Kidney (tissue), 14 donors: ENCODE data around the gene PYGM. TPM values are rescaled to one million over a fixed set of nuclear protein-coding genes. Genes with fewer than 3 reads are reported as not detected.

Source experiments
- DNase-seq, 5 donors: peaks; one replicate each; pipeline ENCODE4 v3.0.0-alpha.2; 2013 to 2020
- FAIRE-seq: peaks from 2 replicates; lab custom pipeline; 2012; peaks lifted over from hg19 to GRCh38; lab: Jason Lieb, UNC
- H3K27ac ChIP-seq, 2 donors: one replicate each; pipeline ENCODE4 v1.7.0; 2013; ENCODE audit warnings: low read depth in 2 of 2, low read length in 2 of 2, inconsistent platforms in 1 of 2
- H3K27me3 ChIP-seq: one replicate; pipeline ENCODE4 v1.7.1; 2013; ENCODE audit warnings: low read length, inconsistent platforms; ENCODE audit not compliant: control insufficient read depth, insufficient read depth
- H3K36me3 ChIP-seq, 3 donors: one replicate each; pipeline versions ENCODE4 v1.7.0 to v1.7.1; 2013; ENCODE audit warnings: low read length in 3 of 3, control low read depth in 1 of 3, inconsistent platforms in 1 of 3; ENCODE audit not compliant: insufficient read depth in 3 of 3, control insufficient read depth in 2 of 3
- H3K4me1 ChIP-seq, 3 donors: one replicate each; pipeline versions ENCODE4 v1.7.0 to v1.7.1; 2013; ENCODE audit warnings: low read length in 3 of 3, inconsistent platforms in 1 of 3, low read depth in 1 of 3; ENCODE audit not compliant: control insufficient read depth in 2 of 3, insufficient read depth in 2 of 3
- H3K4me3 ChIP-seq, 3 donors: one replicate each; pipeline versions ENCODE4 v1.7.0 to v1.8.1; 2013; ENCODE audit warnings: low read length in 3 of 3, control low read depth in 1 of 3, inconsistent platforms in 1 of 3
- H3K9ac ChIP-seq, 3 donors: one replicate each; pipeline versions ENCODE4 v1.7.0 to v1.7.1; 2013; ENCODE audit warnings: low read length in 3 of 3, control low read depth in 1 of 3, inconsistent platforms in 1 of 3
- H3K9me3 ChIP-seq, 3 donors: one replicate each; pipeline versions ENCODE4 v1.7.0 to v1.7.1; 2013; ENCODE audit warnings: low read length in 3 of 3, control low read depth in 1 of 3, inconsistent platforms in 1 of 3; ENCODE audit not compliant: control insufficient read depth in 2 of 3, insufficient read depth in 1 of 3
- CTCF ChIP-seq: IDR thresholded peaks from 3 replicates; pipeline ENCODE4 v1.5.1; 2012; ENCODE audit warnings: mild to moderate bottlenecking, moderate library complexity, borderline replicate concordance; ENCODE audit not compliant: insufficient read depth; ENCODE audit errors: extremely low read depth
- intact Hi-C: fragments of 100-400 bp; cut with DNase I; formaldehyde crosslinking; loops from one replicate; pipeline ENCODE4 v1.11.1; 2022
- polyA plus RNA-seq: library from polyadenylated mRNA; stranded (reverse); fragments of 350-450 nt; fragmentation: Illumina TruSeq; extraction: RNeasy Lipid Tissue Mini Kit (QIAGEN cat#74804); gene quantifications from one replicate; pipeline ENCODE4 v1.2.3, GENCODE V29; 2014; ENCODE audit warnings: low read depth, low replicate concordance; ENCODE audit not compliant: insufficient read depth
- total RNA-seq: library from RNA; stranded (reverse); fragmentation: NEBNext Ultra II Directional; extraction: Animal tissue kit (Norgen Biotek cat#: 25700); gene quantifications from one replicate; pipeline ENCODE4 v1.2.1, GENCODE V29; 2021
- donor health status: control.
- donor health status: control.
- donor health status: control.
- donor health status: control.
- donor health status: control.
- donor health status: DM: yes; HTN: yes; CAD: no.
- donor health status: Normal renal cell carcinoma (clear cell type).

Gene PYGM
- total and polyA plus RNA-seq, 2 donors from 2014 or later, result 2.5 to 8.6 TPM

GRCh38 chr11:64698427-64698826 is 61.3 kb downstream of the PYGM start:
- FAIRE-seq (no peak), DNase-seq (no peak)
- Histone ChIP-seq H3K36me3 (no peaks in the 10 kb centered on the region), H3K27me3 (no peaks in the 10 kb centered on the region), H3K4me1 (no peaks in the 10 kb centered on the region), H3K27ac (no peak overlapping the region), H3K4me3 (no peak overlapping the region), H3K9ac (no peak overlapping the region), H3K9me3 (no peaks in the 10 kb centered on the region)
- intact Hi-C loops, result no loop called here
- TF ChIP-seq CTCF, result no peak

- Histone ChIP-seq H3K36me3 (no peaks in the 10 kb centered on the region), H3K27ac (no peak overlapping the region), H3K4me1 (no peaks in the 10 kb centered on the region), H3K4me3 (no peak overlapping the region), H3K9ac (no peak overlapping the region), H3K27me3 (no peaks in the 10 kb centered on the region), H3K9me3 (no peaks in the 10 kb centered on the region)
- TF ChIP-seq CTCF, result no peak
- FAIRE-seq (no peak), DNase-seq (no peak)
- intact Hi-C loops, result no loop called here
Measured at GRCh38 chr11:64697663-64698375, 62.0 kb downstream of the PYGM start.

Other genes with a start within 250 kb of the PYGM start
- 9.4 TPM for gene SLC22A11, start 204.0 kb downstream of the PYGM start, total RNA-seq
- 105 TPM for gene SLC22A11, start 204.0 kb downstream of the PYGM start, polyA plus RNA-seq
- 5.3 TPM for gene SLC22A12, start 168.8 kb downstream of the PYGM start, total RNA-seq
- gene SLC22A12, start 168.8 kb downstream of the PYGM start, polyA plus RNA-seq, result 85.9 TPM
- gene NRXN2, start 36.8 kb downstream of the PYGM start, total RNA-seq, result 13.3 TPM
- gene NRXN2, start 36.8 kb downstream of the PYGM start, polyA plus RNA-seq, result 22.0 TPM
- 42.6 TPM for gene RASGRP2, start 15.8 kb downstream of the PYGM start, total RNA-seq
- 14.1 TPM for gene RASGRP2, start 15.8 kb downstream of the PYGM start, polyA plus RNA-seq
- gene SF1, start 18.6 kb upstream of the PYGM start, total RNA-seq, result 320 TPM
- 87.5 TPM for gene SF1, start 18.6 kb upstream of the PYGM start, polyA plus RNA-seq
- gene MAP4K2, start 43.2 kb upstream of the PYGM start, total RNA-seq, result 12.5 TPM
- gene MAP4K2, start 43.2 kb upstream of the PYGM start, polyA plus RNA-seq, result 15.4 TPM
- gene MEN1, start 50.6 kb upstream of the PYGM start, total RNA-seq, result 20.9 TPM
- 24.0 TPM for gene MEN1, start 50.6 kb upstream of the PYGM start, polyA plus RNA-seq
- 20.7 TPM for gene CDC42BPG, start 84.7 kb upstream of the PYGM start, total RNA-seq
- gene CDC42BPG, start 84.7 kb upstream of the PYGM start, polyA plus RNA-seq, result 4.5 TPM
- gene EHD1, start 118.6 kb upstream of the PYGM start, total RNA-seq, result 76.1 TPM
- gene EHD1, start 118.6 kb upstream of the PYGM start, polyA plus RNA-seq, result 48.9 TPM
- 26.9 TPM for gene ATG2A, start 157.2 kb upstream of the PYGM start, total RNA-seq
- gene ATG2A, start 157.2 kb upstream of the PYGM start, polyA plus RNA-seq, result 16.8 TPM
- gene PPP2R5B, start 164.7 kb upstream of the PYGM start, total RNA-seq, result 21.2 TPM
- 16.8 TPM for gene PPP2R5B, start 164.7 kb upstream of the PYGM start, polyA plus RNA-seq
- not detected for gene GPHA2, start 175.9 kb upstream of the PYGM start, total RNA-seq
- gene GPHA2, start 175.9 kb upstream of the PYGM start, polyA plus RNA-seq, result 0.99 TPM
- not detected for gene MAJIN, start 212.1 kb upstream of the PYGM start, total RNA-seq
- 0.80 TPM for gene MAJIN, start 212.1 kb upstream of the PYGM start, polyA plus RNA-seq
- 5.9 TPM for gene BATF2, start 237.0 kb upstream of the PYGM start, total RNA-seq
- gene BATF2, start 237.0 kb upstream of the PYGM start, polyA plus RNA-seq, result 8.8 TPM